Activated CD4-positive, alpha-beta T cell treated with anti-CD3 and anti-CD28 coated beads, Interleukin-2, amount 50 U/mL, for 24 hours (primary cell): ENCODE results near the gene TTC12.
A peak's percentile ranks its signal among the peaks of the same experiment; 100 is the strongest.

Experiments
- DNase-seq, 2 donors: peaks; one replicate each; pipeline ENCODE4 v3.0.0-alpha.2; 2020; ENCODE audit warnings: low read depth in 1 of 2, low spot score in 1 of 2

Gene TTC12

GRCh38 chr11:113314389-113315301 lies at the start of gene TTC12:
TTC12 (plus strand) TSS chr11:113314583; CDS start chr11:113316258, 1,675 bp downstream.
- peak; percentile 85 to 92 for DNase-seq

DNA sequence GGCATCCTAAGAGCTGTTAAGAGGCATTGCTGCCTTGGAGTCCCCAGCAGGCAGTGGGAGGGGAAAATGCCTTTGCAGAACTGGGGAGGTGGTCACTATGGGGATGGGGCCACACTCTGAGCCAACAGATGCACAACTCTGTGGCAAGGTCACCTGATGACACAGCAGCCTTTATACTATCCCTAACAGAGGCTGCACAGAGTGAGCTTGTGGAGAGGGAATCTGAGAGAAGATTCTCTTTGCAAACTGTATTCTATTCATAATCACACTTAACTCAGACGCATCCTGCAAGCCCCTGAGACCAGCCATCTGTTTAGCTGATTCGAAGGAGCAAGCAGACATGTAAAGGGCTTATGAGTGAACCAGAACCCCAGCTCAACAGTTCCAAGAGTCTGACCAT lies 49.0 kb upstream of the TTC12 start:
- no peak for DNase-seq

DNA sequence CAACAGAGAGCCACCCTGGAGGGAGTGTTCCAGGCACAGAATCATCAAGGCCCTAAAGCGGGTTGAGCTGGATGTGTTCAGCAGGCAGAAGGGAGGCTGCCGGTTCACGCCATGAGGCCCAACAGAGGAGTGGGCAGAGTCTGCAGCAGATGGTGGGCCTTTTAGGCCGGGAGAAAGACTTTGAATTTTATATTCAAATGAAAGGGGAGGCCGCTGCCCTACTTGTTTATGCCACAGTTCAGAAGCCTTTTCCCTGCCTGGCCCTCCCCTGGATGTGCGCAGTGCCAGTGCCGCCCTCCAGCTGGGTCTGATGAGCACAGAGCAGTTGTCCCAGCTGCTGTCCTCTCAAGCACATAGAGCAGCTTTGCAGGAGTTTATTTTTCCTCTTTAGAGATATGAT lies 46.9 kb upstream of the TTC12 start:
- DNase-seq = no peak

DNA sequence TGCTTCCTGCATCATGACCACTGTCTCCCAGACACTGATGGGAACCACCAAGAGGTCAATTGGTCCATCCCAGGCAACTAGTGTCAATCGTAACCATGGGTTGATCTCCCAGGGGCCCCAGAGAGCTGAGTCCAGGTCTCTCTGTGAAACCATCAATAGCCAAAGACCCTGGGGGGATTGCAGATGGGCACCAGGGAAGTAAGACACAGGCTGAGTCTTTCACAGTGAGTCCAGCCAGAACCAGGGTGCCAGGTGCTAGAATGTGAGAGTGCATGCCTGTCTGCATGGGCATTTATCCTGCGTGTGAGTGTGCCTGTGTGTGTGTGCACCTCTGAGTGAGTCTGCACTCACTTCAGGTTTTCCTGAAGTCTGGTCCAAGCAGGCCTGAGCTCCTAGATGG lies 45.3 kb upstream of the TTC12 start:
- DNase-seq = no peak

- DNase-seq = no peak
Measured at GRCh38 chr11:113269636-113270035, 44.7 kb upstream of the TTC12 start.

DNA sequence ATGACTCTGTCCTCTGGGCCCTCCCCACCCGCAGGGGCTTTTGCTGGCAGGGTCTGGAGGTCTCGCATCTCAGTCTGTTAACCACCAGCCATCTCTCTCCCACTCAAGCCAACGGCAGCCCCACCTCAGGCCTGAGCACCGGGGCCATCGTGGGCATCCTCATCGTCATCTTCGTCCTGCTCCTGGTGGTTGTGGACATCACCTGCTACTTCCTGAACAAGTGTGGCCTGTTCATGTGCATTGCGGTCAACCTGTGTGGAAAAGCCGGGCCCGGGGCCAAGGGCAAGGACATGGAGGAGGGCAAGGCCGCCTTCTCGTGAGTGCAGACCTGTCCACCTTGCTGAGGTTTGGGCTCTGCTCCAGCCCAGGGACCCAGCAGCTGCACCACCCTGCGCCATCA lies 44.3 kb upstream of the TTC12 start:
- DNase-seq = no peak

- DNase-seq = no peak
Measured at GRCh38 chr11:113271551-113272245, 42.7 kb upstream of the TTC12 start.

DNA sequence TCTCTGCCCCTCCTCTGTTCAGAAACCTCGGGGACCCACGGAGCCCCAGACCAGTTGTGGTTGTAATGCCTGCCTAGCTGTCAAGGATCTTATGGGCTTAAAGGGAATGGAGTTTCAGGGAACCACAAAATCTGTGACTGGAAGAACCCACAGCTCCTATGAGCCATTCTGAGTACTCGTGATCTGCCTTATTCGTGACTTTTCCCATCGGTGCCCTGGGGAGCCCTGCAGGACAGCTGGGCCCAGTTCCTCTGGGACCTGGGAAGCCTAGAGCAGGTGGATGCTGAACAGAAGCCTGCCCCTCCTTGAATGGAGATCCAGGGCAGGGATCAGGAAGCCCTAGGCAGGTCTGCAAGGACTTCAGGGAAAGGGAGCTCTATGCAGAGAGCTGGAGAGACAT lies 42.1 kb upstream of the TTC12 start:
- DNase-seq = no peak

DNA sequence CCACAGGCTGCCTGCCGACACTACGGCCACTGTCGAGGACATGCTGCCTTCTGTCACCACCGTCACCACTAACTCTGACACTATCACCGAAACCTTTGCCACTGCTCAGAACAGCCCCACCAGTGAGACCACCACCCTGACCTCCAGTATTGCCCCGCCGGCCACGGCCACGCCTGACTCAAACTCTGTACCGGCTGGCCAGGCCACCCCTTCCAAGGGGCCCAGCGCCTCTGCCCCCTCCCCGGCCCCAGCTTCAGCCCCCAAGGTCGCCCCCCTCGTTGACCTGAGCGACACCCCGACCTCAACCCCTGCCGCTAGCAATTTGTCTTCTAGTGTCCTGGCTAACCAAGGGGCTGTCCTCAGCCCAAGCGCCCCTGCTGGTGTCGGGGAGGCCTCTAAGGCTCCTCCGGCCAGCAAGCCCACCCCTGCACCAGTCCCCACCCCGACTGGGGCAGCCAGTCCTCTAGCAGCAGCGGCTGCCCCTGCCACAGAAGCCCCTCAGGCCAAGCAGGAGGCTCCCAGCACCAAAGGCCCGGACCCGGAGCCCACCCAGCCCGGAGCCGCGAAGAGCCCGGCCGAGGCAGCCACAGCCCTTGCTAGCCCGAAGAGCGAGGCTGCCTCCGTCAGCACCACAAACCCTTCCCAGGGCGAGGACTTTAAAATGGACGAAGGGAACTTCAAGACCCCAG lies 41.3 kb upstream of the TTC12 start:
- no peak for DNase-seq

DNA sequence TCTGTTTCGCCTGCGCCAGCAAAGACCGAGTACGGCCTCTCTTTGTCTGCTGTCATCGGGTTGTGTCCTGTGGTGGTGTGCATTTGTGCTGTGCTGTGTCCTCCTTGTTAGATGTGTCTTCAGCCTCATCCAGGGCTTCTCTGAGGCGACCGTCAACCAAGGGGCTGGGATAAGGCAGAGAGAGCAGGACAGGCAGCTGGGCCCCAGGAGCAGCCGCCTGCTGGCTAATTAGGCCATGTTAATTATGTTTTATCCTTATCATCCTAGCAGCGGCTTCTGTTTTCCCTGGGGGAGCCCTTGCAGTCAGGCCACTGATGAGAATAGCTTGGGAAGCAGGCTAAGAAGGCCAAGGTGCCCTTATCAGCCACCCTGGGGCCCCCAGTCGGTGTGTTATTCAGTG lies 40.7 kb upstream of the TTC12 start:
- no peak for DNase-seq

DNA sequence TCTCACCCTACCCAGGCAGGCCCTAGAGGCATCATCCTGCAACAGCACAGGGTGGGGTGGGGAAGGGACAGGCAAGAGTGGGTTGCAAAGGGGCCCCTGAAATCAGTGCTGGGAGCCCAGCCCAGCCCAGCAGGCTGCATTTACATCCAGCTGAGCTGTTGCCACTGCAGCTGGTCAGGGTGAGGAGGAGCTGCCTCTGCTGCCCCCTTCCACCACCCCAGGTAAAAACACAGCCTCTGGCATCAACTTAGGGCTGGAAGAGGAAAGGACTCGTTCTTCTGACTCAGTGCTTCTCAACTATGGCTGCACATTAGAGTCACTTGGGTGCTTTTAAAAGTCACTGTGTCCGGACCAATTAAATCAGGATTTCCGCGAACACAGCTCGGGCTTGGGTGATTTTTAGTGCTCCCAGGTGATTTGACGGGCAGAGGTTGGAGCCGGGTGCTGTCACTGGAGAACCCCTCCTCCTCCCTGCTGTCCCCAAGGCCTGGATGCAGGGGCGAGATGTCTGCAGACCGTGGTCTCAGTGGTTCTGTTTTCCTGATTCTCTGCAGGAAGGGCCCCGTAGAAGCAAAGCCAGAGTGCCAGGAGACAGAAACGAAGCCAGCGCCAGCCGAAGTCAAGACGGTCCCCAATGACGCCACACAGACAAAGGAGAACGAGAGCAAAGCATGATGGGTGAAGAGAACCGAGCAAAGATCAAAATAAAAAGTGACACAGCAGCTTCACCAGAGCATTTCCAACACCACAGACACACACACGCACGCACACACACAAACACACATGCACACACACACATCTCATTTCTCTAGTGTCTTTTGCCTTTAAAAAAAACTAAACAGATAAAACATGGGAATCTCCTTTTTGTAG lies 39.4 kb upstream of the TTC12 start:
- DNase-seq = no peak

GRCh38 chr11:113275602-113276001 lies 38.8 kb upstream of the TTC12 start:
- no peak for DNase-seq

DNA sequence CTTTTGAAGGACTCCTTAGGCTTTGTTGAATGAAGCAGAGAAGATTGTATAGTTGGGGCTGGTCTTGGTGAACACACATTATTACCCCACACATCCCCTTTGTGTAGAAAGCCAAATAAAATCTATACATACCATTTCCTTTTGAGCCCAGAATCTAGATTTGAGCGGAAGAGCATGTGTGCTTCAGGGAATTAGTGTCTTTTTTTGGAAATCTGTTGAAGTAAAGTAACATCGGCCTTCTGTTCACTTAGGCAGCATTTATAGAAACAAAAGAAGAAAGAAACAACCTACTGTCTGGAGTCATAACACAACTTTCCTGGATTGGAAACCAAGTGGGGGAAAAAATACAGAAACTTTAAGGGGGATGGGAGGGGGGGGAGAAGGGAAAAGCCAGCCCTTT lies 37.9 kb upstream of the TTC12 start:
- no peak for DNase-seq

DNA sequence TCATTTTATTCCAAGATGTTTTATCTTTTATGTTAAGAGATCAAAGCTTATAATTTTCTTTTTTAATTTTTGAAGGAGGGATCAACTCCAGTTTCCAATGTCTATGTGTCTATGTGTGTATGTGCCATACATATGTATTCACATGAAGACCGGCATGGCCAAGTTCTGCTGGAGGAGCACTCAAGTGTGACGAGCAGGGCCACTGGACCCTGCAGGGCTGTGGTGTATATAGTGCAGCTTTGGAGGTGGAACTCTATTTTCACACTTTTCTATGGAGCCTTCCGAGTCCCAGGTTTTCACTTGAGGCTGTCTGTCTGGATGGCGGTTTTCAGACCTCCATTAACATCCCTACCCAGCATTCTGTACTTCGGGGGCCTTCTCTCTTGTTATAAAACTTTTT lies 36.5 kb upstream of the TTC12 start:
- DNase-seq = no peak

DNA sequence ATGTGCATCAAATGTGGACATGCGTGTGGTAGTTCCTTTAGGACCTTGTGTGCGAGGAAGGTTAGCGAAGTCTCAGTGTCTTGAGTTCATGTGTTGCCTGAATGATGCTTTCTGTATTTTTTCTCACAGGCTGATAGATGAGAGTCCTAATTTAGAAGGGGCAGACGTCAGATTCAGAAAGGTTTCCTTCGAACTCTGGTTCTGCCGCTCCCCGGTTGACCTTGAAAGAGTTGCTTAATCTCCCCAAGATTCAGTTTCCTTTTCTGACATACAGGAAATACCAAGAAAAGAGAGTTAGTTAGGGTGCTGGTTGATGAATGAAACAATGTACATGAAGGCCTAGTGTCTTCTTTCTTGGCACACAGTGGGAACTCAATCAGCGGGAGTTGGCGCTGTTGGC lies 35.9 kb upstream of the TTC12 start:
- DNase-seq = no peak

GRCh38 chr11:113278925-113279324 lies 35.5 kb upstream of the TTC12 start:
- DNase-seq = no peak

- no peak for DNase-seq
Measured at GRCh38 chr11:113279591-113279990, 34.8 kb upstream of the TTC12 start.

- DNase-seq = no peak
Measured at GRCh38 chr11:113281052-113281725, 33.2 kb upstream of the TTC12 start.

DNA sequence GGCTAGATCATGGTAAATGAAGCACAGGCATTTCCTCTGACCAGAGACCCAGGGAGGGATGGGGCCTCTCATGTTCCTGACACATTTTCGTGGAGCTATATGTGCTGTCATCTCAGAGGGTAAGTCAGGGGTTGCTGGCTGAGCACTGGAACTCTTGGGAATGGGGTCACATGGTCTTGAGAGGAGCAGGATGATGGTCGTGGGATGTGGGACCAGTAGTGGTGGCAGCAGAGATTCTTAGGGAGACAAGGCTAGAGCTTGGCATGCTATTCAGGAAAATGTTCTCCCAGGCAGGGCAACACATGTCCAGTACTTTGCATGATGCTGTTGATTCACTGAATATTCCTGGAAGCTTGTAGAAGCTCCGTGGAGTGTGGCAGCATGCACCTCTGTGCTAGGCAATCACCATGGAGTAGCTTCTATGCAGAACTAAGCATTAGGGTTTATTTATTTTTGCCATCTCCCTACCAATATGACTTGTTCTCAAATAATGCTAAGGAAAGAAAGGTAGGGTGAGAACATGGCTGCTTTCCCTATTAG lies 31.4 kb upstream of the TTC12 start:
- DNase-seq = no peak

DNA sequence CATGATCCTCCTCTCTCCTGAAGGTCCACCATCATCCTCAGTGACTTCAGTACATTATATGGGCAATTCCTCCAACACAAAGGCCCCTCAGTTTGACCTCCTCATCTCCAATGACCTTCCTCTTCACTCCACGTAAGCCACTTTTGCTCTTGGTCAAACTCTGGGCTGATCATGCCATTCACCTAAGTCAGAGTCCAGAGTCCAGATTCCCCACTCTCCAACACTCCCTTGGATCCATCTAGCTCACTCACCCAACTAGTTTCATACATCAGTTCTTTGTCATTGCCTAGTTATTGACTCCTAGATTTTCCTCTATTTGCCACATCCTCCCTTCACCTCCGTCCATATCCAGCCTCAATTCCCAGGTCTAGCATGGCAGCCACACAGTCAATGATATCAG lies 30.5 kb upstream of the TTC12 start:
- DNase-seq = no peak
